GM10248 (cell line): Measurements from ENCODE around the gene LMO2.
"Not testable (repeated sequence)": the region's sequence is repeated elsewhere in the genome, so short reads cannot be mapped to it uniquely, and the experiment has no call there.

ENCODE experiments used
- CTCF ChIA-PET: fragments of 300-600 bp; sonication (Branson Sonifier 250); formaldehyde crosslinking; extraction: SDS; loops from one replicate; lab custom pipeline; 2021; ENCODE audit warnings: antibody characterized with exemption; lab: Yijun Ruan, JAX
- POLR2A ChIA-PET: fragments of 350-650 bp; sonication (Branson Sonifier 250); formaldehyde crosslinking; extraction: SDS; loops from one replicate; lab custom pipeline; 2020; ENCODE audit warnings: antibody characterized with exemption; lab: Yijun Ruan, JAX
- DNase-seq: peaks from one replicate; pipeline ENCODE4 v3.0.0; 2012; ENCODE audit errors: extremely low spot score
- CTCF ChIP-seq: IDR thresholded peaks from 2 replicates; pipeline ENCODE4 v1.5.1; 2012; ENCODE audit warnings: mild to moderate bottlenecking, low read depth; ENCODE audit errors: extremely low read depth, missing control alignments, control extremely low read depth

The LMO2 gene

DNA sequence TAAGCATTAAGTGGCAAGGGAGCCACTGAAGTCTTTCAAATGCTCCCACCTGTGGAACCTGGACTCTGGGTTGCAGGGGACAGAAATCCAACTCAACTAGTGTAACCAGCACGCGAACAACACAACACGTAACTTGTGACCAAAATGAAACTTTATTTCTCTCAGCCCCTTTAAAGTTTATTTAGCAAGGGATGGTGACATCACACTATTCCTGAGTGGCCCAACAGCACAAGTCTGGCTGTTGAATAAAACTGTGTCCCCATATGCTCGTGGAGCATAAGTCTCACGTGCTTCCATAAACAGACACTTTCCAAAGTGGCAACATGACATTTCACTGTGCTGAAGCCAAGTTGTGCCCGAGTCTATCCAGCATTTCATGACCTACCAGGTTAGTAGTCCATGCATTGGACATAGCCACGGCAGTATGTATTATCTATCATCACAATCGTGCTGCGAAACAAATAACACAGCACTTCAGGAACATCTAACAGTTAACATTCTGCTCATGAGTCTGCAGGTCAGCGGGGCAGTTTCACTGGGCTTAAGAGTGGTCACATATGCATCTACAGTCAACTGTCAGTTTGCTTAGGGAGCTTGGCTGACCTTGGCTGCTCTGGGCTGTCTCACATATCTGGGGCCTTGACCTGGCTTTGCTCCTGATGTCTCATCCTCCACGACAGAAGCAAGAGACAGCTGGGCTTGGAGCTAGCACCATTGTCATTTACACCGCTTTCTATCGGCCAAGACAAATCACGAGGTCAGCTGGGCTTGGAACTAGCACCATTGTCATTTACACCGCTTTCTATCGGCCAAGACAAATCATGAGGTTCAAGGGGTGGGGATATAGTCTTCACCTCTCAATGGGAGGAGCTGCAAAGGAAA is 35.0 kb upstream of the LMO2 start:
- DNase-seq = no peak
- CTCF ChIA-PET = interaction anchor here (1.1 to 1.6 kb wide), 2 partner anchors 9 to 12 kb away, joined by 3 to 6 read pairs; no protein-coding TSS in a partner anchor
- no peak for TF ChIP-seq CTCF
- POLR2A ChIA-PET = no interaction called here

GRCh38 chr11:33924341-33924740 is 32.5 kb upstream of the LMO2 start:
- ChIA-PET POLR2A (no interaction called here), CTCF (interaction anchor here (0.8 to 1.7 kb wide), 6 partner anchors 11 to 46 kb away, joined by 3 to 9 read pairs (median 3); no protein-coding TSS in a partner anchor)
- no peak for TF ChIP-seq CTCF
- DNase-seq = no peak

- ChIA-PET POLR2A (no interaction called here), CTCF (interaction anchor here (0.6 to 1.7 kb wide), 6 partner anchors 10 to 65 kb away, joined by 3 to 9 read pairs (median 4); no protein-coding TSS in a partner anchor)
- no peak for DNase-seq
- TF ChIP-seq CTCF = no peak
Measured at GRCh38 chr11:33923626-33924025, 31.8 kb upstream of the LMO2 start.

DNA sequence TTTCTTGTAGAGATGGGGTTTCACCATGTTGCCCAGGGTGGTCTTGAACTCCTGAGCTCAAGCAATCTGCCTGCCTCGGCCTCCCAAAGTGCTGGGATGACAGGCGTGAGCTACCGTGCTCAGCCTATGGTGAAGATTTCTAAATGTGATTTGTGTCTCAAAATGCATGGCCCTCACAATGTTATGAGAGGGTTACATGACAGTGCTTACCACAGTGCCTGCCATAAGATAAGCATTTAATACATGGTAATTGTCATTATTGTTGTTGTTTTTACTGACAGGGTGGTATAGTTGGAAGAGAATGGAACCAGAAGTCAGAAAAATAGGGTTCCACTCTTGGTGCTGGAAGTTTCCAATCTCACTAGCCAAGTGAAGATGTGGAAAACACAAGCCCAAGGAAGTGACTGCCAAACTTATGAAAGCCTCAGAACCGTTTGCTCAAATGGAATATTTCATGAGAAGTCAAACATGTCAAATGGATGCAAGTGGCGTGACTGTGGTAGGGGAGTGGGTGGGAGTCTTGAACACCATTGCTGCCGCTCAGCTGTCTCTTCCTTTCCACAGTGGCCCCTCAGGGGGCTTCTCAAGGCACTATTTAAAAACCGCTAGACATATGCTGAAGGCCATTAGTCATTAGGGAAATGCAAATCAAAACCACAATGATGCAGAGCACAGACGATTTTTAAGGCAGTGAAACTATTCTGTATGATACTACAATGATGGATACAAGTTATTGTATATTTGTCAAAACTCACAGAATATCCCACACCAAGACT is 29.1 kb upstream of the LMO2 start:
- CTCF ChIA-PET = interaction anchor here (0.7 to 2.1 kb wide), 6 partner anchors 16 to 76 kb away, joined by 3 to 5 read pairs (median 4); no protein-coding TSS in a partner anchor
- POLR2A ChIA-PET = no interaction called here
- DNase-seq = peak; percentile 64
- no peak for TF ChIP-seq CTCF

DNA sequence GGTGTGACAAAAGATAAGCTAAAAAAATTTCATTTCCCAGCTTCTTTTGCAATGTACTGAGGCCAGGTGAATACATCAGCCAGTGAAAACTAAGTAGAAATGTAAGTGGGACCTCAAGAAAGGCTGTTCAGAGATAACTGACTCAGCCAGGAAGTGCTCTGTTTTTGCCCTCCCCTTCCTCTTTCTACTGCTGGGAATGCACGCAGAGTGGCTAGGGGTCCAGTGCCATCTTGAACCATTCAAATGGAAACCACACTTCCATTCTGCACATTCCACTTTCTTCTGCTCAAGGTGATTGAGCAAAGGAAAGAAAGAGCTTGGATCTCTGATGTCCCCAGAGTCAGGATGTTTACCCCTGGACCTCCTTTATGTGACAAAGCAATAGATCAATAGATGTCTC is 27.8 kb upstream of the LMO2 start:
- no peak for DNase-seq
- ChIA-PET POLR2A (no interaction called here), CTCF (interaction anchor here (1.0 to 2.1 kb wide), 3 partner anchors 24 to 39 kb away, joined by 3 to 5 read pairs (median 5); no protein-coding TSS in a partner anchor)
- no peak for TF ChIP-seq CTCF

DNA sequence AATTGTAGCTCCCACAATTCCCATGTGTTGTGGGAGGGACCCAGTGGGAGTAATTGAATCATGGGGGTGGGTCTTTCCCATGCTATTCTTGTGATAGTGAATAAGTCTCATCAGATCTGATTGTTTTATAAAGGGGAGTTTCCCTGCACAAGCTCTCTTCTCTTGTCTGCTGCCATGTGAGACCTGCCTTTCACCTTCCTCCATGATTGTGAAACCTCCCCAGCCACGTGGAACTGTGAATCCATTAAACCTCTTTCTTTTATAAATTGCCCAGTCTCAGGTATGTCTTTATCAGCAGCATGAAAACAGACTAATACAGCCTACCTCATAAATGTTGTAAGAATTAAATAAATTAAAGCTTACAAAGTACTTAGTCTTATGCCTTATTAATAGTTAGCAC is 25.5 kb upstream of the LMO2 start:
- DNase-seq, POLR2A ChIA-PET: not testable (repeated sequence)
- CTCF ChIA-PET = interaction anchor here (0.9 to 1.7 kb wide), 4 partner anchors 14 to 156 kb away, joined by 3 to 4 read pairs (median 3); no protein-coding TSS in a partner anchor
